HepG2 (cell line): Measurements from ENCODE around the gene MSMO1. TPM values are rescaled to one million over a fixed set of nuclear protein-coding genes. Genes with fewer than 3 reads are reported as not detected.

ENCODE experiments used
- ARHGAP35 ChIP-seq: sonication (generic); formaldehyde crosslinking; IDR thresholded peaks from 2 replicates; pipeline ENCODE4 v1.9.0; 2022; ENCODE audit warnings: mild to moderate bottlenecking, inconsistent platforms, moderate library complexity, missing genetic modification reagents, borderline replicate concordance
- FIP1L1 ChIP-seq: fragments of 200-400 bp; formaldehyde crosslinking; IDR thresholded peaks from 2 replicates; pipeline ENCODE4 v1.6.1; 2018; ENCODE audit warnings: low read depth, mild to moderate bottlenecking, low read length, moderate library complexity, borderline replicate concordance; ENCODE audit not compliant: insufficient read depth
- FOXK2 ChIP-seq: fragments of 450-650 bp; IDR thresholded peaks from 2 replicates; pipeline ENCODE4 v1.6.1; 2016
- GZF1 ChIP-seq: sonication (generic); formaldehyde crosslinking; IDR thresholded peaks from 2 replicates; pipeline ENCODE4 v1.5.1; 2020; ENCODE audit warnings: mild to moderate bottlenecking, missing genetic modification reagents
- MBNL3 ChIP-seq: fragments of 250-450 bp; sonication (Bioruptor Pico); conservative IDR thresholded peaks from 2 replicates; pipeline ENCODE4 v1.8.0; 2022; ENCODE audit warnings: mild to moderate bottlenecking, inconsistent platforms
- MNT ChIP-seq: fragments of 450-650 bp; IDR thresholded peaks from 2 replicates; pipeline ENCODE4 v1.6.1; 2016
- MXD3 ChIP-seq: IDR thresholded peaks from 2 replicates; pipeline ENCODE4 v1.6.1; 2016; ENCODE audit warnings: mild to moderate bottlenecking, missing biosample characterization, missing genetic modification reagents
- PAF1 ChIP-seq: IDR thresholded peaks from 2 replicates; pipeline ENCODE4 v1.6.1; 2016; ENCODE audit warnings: missing genetic modification reagents, missing compliant biosample characterization
- PRDM4 ChIP-seq: sonication (generic); formaldehyde crosslinking; IDR thresholded peaks from 2 replicates; pipeline ENCODE4 v1.9.0; 2021; ENCODE audit warnings: missing genetic modification reagents, borderline replicate concordance
- PRPF4 ChIP-seq: fragments of 200-400 bp; formaldehyde crosslinking; IDR thresholded peaks from 2 replicates; pipeline ENCODE4 v1.6.1; 2016; ENCODE audit warnings: low read length, low read depth; ENCODE audit not compliant: poor library complexity, severe bottlenecking
- SP5 ChIP-seq: IDR thresholded peaks from 2 replicates; pipeline ENCODE4 v1.6.1; 2016; ENCODE audit warnings: low read depth, borderline replicate concordance
- THAP11 ChIP-seq: IDR thresholded peaks from 2 replicates; pipeline ENCODE4 v1.6.1; 2016; ENCODE audit warnings: missing biosample characterization, missing genetic modification reagents
- THAP8 ChIP-seq: sonication (generic); formaldehyde crosslinking; IDR thresholded peaks from 2 replicates; pipeline ENCODE4 v1.5.1; 2020; ENCODE audit warnings: missing genetic modification reagents, mild to moderate bottlenecking, borderline replicate concordance
- ZNF496 ChIP-seq: sonication (generic); formaldehyde crosslinking; IDR thresholded peaks from 2 replicates; pipeline ENCODE4 v1.8.1; 2023; ENCODE audit warnings: mild to moderate bottlenecking, moderate library complexity, missing genetic modification reagents; ENCODE audit not compliant: insufficient replicate concordance
- ZNF766 ChIP-seq: sonication (generic); formaldehyde crosslinking; IDR thresholded peaks from 2 replicates; pipeline ENCODE4 v1.5.0; 2020; ENCODE audit warnings: missing genetic modification reagents, borderline replicate concordance
- ZNF777 ChIP-seq: sonication (generic); formaldehyde crosslinking; IDR thresholded peaks from 2 replicates; pipeline ENCODE4 v1.4.0; 2020; ENCODE audit warnings: missing genetic modification reagents
- ZNF780A ChIP-seq: sonication (generic); formaldehyde crosslinking; IDR thresholded peaks from 2 replicates; pipeline ENCODE4 v1.8.0; 2022; ENCODE audit warnings: mild to moderate bottlenecking, missing genetic modification reagents, moderate library complexity
- ZNF800 ChIP-seq: sonication (generic); formaldehyde crosslinking; IDR thresholded peaks from 2 replicates; pipeline ENCODE4 v1.4.0; 2020; ENCODE audit warnings: missing genetic modification reagents
- ZSCAN21 ChIP-seq: sonication (generic); formaldehyde crosslinking; IDR thresholded peaks from 2 replicates; pipeline ENCODE4 v1.8.0; 2022; ENCODE audit warnings: mild to moderate bottlenecking, missing genetic modification reagents, moderate library complexity, borderline replicate concordance
- polyA plus RNA-seq, 8 experiments: library from polyadenylated mRNA; depleted of rRNA in 3 of 8; stranded (reverse) in 7 of 8; unstranded in 1 of 8; fragments of >200 nt; fragmentation: Illumina TruSeq in 4 of 8; extraction: Trizol in 4 of 8; gene quantifications; 2 replicates each; pipeline versions ENCODE4 v1.2.1 to v1.2.3, GENCODE V29; 2011 to 2016; ENCODE audit warnings: low read depth in 4 of 8, missing spikeins in 1 of 8, mixed read lengths in 1 of 8; ENCODE audit not compliant: insufficient read depth in 1 of 8
- total RNA-seq, 5 experiments: library from RNA; depleted of rRNA; stranded (reverse); fragments of >200 nt; fragmentation: Illumina TruSeq; extraction: Trizol; gene quantifications; 2 replicates each; pipeline ENCODE4 v1.2.3, GENCODE V29; 2016; ENCODE audit warnings: low read depth in 1 of 5
- TF ChIP-seq, protein P1 (sequence below): sonication (generic); formaldehyde crosslinking; IDR thresholded peaks from 2 replicates; pipeline ENCODE4 v1.8.0; 2022; ENCODE audit warnings: mild to moderate bottlenecking, missing genetic modification reagents, moderate library complexity

The MSMO1 gene
- total and polyA plus RNA-seq, 2 of the 13 experiments (the other 11 are each of a cell fraction or from before 2014, with no cell fraction given): 98.1 to 216 TPM

GRCh38 chr4:165378745-165379677 lies 51.5 kb downstream of the MSMO1 start, which contains the start of gene CPE (continued):
- TF ChIP-seq PRDM4 (CRISPR knock-in tag): no peak
- TF ChIP-seq FIP1L1: no peak
- peak; percentile 42; the same call in 1 of the 2 replicates for TF ChIP-seq SP5
- peak; percentile 53; the same call in 1 of the 2 replicates for TF ChIP-seq ZSCAN21 (CRISPR knock-in tag)
- no peak for TF ChIP-seq ZNF496 (CRISPR knock-in tag)
- TF ChIP-seq FOXK2: peak; percentile 89
- no peak for TF ChIP-seq ARHGAP35 (CRISPR knock-in tag)
- peak; percentile 66; the same call in 1 of the 2 replicates for TF ChIP-seq THAP8
- TF ChIP-seq MXD3: peak; percentile 73; the same call in 1 of the 2 replicates
- no peak for TF ChIP-seq PAF1 (CRISPR knock-in tag)
- peak; percentile 91; the same call in 1 of the 2 replicates for TF ChIP-seq ZNF780A (CRISPR knock-in tag)
- TF ChIP-seq MNT: no peak
- no peak for TF ChIP-seq MBNL3 (CRISPR knock-in tag)
- no peak for TF ChIP-seq PRPF4
- peak; percentile 79 for TF ChIP-seq ZNF800
- 0 out of 2 replicates have a peak, but pooled peaks have one; percentile 35 for TF ChIP-seq GZF1 (CRISPR knock-in tag)
- TF ChIP-seq, protein P1, sequence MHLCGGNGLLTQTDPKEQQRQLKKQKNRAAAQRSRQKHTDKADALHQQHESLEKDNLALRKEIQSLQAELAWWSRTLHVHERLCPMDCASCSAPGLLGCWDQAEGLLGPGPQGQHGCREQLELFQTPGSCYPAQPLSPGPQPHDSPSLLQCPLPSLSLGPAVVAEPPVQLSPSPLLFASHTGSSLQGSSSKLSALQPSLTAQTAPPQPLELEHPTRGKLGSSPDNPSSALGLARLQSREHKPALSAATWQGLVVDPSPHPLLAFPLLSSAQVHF: peak; percentile 79; the same call in 1 of the 2 replicates
- TF ChIP-seq THAP11 (CRISPR knock-in tag): peak; percentile 62
- peak; percentile 89; the same call in 1 of the 2 replicates for TF ChIP-seq ZNF766 (CRISPR knock-in tag)
- peak; percentile 49 for TF ChIP-seq ZNF777 (CRISPR knock-in tag)
